ENCODE measurements around the gene DLG2.

GRCh38 chr11:84681456-84681855 lies 945.7 kb downstream of the DLG2 start:
- no peak for TF ChIP-seq CTCF (IDR thresholded peaks at IDR 0.05)
- no peak for TF ChIP-seq POLR2AphosphoS5 (IDR thresholded peaks at IDR 0.05)
- TF ChIP-seq EP300 (IDR thresholded peaks at IDR 0.05): no peak
- TF ChIP-seq POLR2A (IDR thresholded peaks at IDR 0.05): no peak

Measured in suprapubic skin (tissue), 4 donors.